Brain microvascular endothelial cell (primary cell): ENCODE measurements around the gene BCOR.
A peak's percentile ranks its signal among the peaks of the same experiment; 100 is the strongest.

ENCODE experiments used
- DNase-seq: peaks from one replicate; pipeline ENCODE4 v3.0.0-alpha.2; 2020
- H3K27ac ChIP-seq: fragments of 250-450 bp; sonication (Bioruptor Pico); 2 replicates; pipeline ENCODE4 v1.5.1; 2020; ENCODE audit warnings: mild to moderate bottlenecking, moderate library complexity
- H3K27me3 ChIP-seq: fragments of 250-450 bp; sonication (Bioruptor Pico); replicated peaks from 2 replicates; pipeline ENCODE4 v1.5.1; 2020; ENCODE audit warnings: mild to moderate bottlenecking
- H3K36me3 ChIP-seq: fragments of 250-450 bp; sonication (Bioruptor Pico); replicated peaks from 2 replicates; pipeline ENCODE4 v1.5.1; 2020; ENCODE audit warnings: mild to moderate bottlenecking
- H3K4me3 ChIP-seq: 2 replicates; pipeline ENCODE4 v1.5.1; 2011; ENCODE audit warnings: low read depth, mild to moderate bottlenecking, control low read depth, low read length, moderate library complexity
- CTCF ChIP-seq: IDR thresholded peaks from 2 replicates; pipeline ENCODE4 v1.5.1; 2011; ENCODE audit warnings: low read depth, mild to moderate bottlenecking, moderate library complexity, low read length, control low read depth, inconsistent platforms; ENCODE audit errors: missing control alignments
- in situ Hi-C: cut with HindIII; loops from 2 replicates; pipeline ENCODE4 v1.10.0; 2017; ENCODE audit warnings: low sequenced_read_pairs, low pct_ligation_motif_present

The BCOR gene

GRCh38 chrX:40131654-40132337, 34.0 kb upstream of the BCOR start:
- no peak for TF ChIP-seq CTCF
- in situ Hi-C loops = no loop called here
- Histone ChIP-seq H3K27ac (peak overlapping the region; percentile 71), H3K36me3 (no peaks in the 10 kb centered on the region), H3K27me3 (no peaks in the 10 kb centered on the region), H3K4me3 (no peak overlapping the region)
- no peak for DNase-seq

GRCh38 chrX:40130207-40130606, 32.4 kb upstream of the BCOR start:
- Histone ChIP-seq H3K27me3 (no peaks in the 10 kb centered on the region), H3K36me3 (no peaks in the 10 kb centered on the region), H3K27ac (no peak overlapping the region), H3K4me3 (no peak overlapping the region)
- in situ Hi-C loops = no loop called here
- no peak for TF ChIP-seq CTCF
- peak; percentile 65 for DNase-seq

- Histone ChIP-seq H3K4me3 (no peak overlapping the region), H3K27ac (no peak overlapping the region), H3K27me3 (no peaks in the 10 kb centered on the region), H3K36me3 (no peaks in the 10 kb centered on the region)
- TF ChIP-seq CTCF = no peak
- no peak for DNase-seq
- in situ Hi-C loops = no loop called here
These were observed 29.3 kb upstream of the BCOR start for GRCh38 chrX:40127052-40127451.

- H3K4me3 ChIP-seq = no peak overlapping the region
- H3K27me3 ChIP-seq = no peaks in the 10 kb centered on the region
- in situ Hi-C loops = no loop called here
- DNase-seq = no peak
- no peak for TF ChIP-seq CTCF
- no peak overlapping the region for H3K27ac ChIP-seq
- no peaks in the 10 kb centered on the region for H3K36me3 ChIP-seq
These were observed 24.7 kb upstream of the BCOR start for GRCh38 chrX:40122487-40122886.

GRCh38 chrX:40121618-40122017, 23.9 kb upstream of the BCOR start:
- no peak overlapping the region for H3K4me3 ChIP-seq
- no peak for DNase-seq
- no peak for TF ChIP-seq CTCF
- H3K27me3 ChIP-seq = no peaks in the 10 kb centered on the region
- H3K27ac ChIP-seq = no peak overlapping the region
- no peaks in the 10 kb centered on the region for H3K36me3 ChIP-seq
- in situ Hi-C loops = no loop called here

GRCh38 chrX:40120838-40121580, 23.3 kb upstream of the BCOR start:
- Histone ChIP-seq H3K4me3 (no peak overlapping the region), H3K27me3 (no peaks in the 10 kb centered on the region), H3K27ac (no peak overlapping the region), H3K36me3 (no peaks in the 10 kb centered on the region)
- TF ChIP-seq CTCF = no peak
- DNase-seq = no peak
- in situ Hi-C loops = no loop called here
